ENCODE measurements around the gene RNFT2. TPM values are rescaled to one million over a fixed set of nuclear protein-coding genes. Genes with fewer than 3 reads are reported as not detected.
"Not testable (repeated sequence)": the region's sequence is repeated elsewhere in the genome, so short reads cannot be mapped to it uniquely, and the experiment has no call there.

RNFT2 gene
- total RNA-seq, 1 experiment from 2014 or later: 34.9 TPM

DNA sequence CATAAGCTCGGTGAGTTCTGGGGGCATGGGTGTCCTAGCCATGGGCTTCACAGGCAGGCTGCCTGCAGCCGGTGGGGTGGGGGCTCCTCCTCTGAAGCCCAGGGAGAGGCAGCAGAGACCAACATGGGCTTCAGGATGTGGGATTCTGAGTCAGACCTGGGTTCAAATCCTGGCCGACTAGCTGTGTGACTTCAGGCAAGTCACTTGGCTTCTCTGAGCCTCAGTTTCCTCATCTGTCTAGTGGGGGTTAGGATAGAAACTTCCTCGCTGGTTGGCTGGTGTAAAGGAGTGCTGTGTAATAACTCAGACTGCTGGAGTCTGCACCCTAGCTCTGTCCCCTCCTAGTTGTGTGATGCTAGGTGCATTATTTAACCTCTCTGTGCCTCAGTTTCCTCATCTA, 12.2 kb downstream of the RNFT2 start (continued):
- TF ChIP-seq, protein P1, sequence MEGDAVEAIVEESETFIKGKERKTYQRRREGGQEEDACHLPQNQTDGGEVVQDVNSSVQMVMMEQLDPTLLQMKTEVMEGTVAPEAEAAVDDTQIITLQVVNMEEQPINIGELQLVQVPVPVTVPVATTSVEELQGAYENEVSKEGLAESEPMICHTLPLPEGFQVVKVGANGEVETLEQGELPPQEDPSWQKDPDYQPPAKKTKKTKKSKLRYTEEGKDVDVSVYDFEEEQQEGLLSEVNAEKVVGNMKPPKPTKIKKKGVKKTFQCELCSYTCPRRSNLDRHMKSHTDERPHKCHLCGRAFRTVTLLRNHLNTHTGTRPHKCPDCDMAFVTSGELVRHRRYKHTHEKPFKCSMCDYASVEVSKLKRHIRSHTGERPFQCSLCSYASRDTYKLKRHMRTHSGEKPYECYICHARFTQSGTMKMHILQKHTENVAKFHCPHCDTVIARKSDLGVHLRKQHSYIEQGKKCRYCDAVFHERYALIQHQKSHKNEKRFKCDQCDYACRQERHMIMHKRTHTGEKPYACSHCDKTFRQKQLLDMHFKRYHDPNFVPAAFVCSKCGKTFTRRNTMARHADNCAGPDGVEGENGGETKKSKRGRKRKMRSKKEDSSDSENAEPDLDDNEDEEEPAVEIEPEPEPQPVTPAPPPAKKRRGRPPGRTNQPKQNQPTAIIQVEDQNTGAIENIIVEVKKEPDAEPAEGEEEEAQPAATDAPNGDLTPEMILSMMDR (IDR thresholded peaks at IDR 0.05 in 2 of 3, conservative IDR thresholded peaks at IDR 0.05 in 1 of 3; ENCODE audit: borderline replicate concordance in 1 of 3, insufficient read depth in 1 of 3, low read depth in 2 of 3, low read length in 2 of 3): no peak
- TF ChIP-seq EZH2phosphoT487 (IDR thresholded peaks at IDR 0.05; ENCODE audit: borderline replicate concordance): no peak

DNA sequence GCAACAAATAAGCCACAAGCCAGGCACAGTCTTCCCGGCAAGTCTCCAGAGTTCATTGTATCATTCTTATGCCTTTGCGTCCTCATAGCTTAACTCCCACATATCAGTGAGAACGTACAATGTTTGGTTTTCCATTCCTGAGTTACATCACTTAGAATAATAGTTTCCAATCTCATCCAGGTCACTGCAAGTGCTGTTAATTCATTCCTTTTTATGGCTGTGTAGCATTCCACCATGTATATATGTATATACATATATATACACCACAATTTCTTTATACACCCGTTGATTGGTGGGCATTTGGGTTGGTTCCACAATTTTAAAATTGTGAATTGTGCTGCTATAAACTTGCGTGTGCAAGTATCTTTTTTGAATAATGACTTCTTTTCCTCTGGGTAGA, 16.0 kb downstream of the RNFT2 start:
- BruUV-seq (replicated peaks); H3K4me1 ChIP-seq (ENCODE audit: control insufficient read depth in 1 of 2, insufficient read depth in 2 of 2, low read length in 2 of 2); H3K9ac ChIP-seq (ENCODE audit: low read length); H3K79me2 ChIP-seq (ENCODE audit: insufficient read depth, low read length); H4K20me1 ChIP-seq (ENCODE audit: insufficient read depth); H3K27ac ChIP-seq (ENCODE audit: low read depth, low read length); H2AFZ ChIP-seq (ENCODE audit: low read depth, low read length, poor library complexity, severe bottlenecking); DNase-seq (ENCODE audit: low read depth, low spot score); CTCF ChIA-PET; H3K36me3 ChIP-seq (ENCODE audit: control insufficient read depth in 1 of 2, insufficient read depth in 2 of 2, low read length in 2 of 2); intact Hi-C loops (cut with micrococcal nuclease); H3K4me2 ChIP-seq (ENCODE audit: low read length); RAD21 ChIA-PET (ENCODE audit: low non-redundant PET in 1 of 2, low total read pairs in 2 of 2, uncharacterized antibody in 2 of 2, unreplicated experiment in 2 of 2); H3K9me3 ChIP-seq (ENCODE audit: control insufficient read depth in 1 of 2, insufficient read depth in 1 of 2, low read depth in 1 of 2, low read length in 2 of 2); POLR2A ChIA-PET; H3K27me3 ChIP-seq (ENCODE audit: insufficient read depth, low read length); H3K4me3 ChIP-seq (replicated peaks in 1 of 2; ENCODE audit: low read depth in 1 of 2, low read length in 2 of 2); H3K9me2 ChIP-seq (ENCODE audit: insufficient read depth); ATAC-seq: not testable (repeated sequence)

GRCh38 chr12:116754783-116755182, 16.7 kb downstream of the RNFT2 start:
- H3K4me2 ChIP-seq (ENCODE audit: low read length); H3K36me3 ChIP-seq (ENCODE audit: control insufficient read depth in 1 of 2, insufficient read depth in 2 of 2, low read length in 2 of 2); H2AFZ ChIP-seq (ENCODE audit: low read depth, low read length, poor library complexity, severe bottlenecking); H3K4me1 ChIP-seq (ENCODE audit: control insufficient read depth in 1 of 2, insufficient read depth in 2 of 2, low read length in 2 of 2); H3K27me3 ChIP-seq (ENCODE audit: insufficient read depth, low read length); CTCF ChIA-PET; H3K79me2 ChIP-seq (ENCODE audit: insufficient read depth, low read length); H3K9me2 ChIP-seq (ENCODE audit: insufficient read depth); H3K9ac ChIP-seq (ENCODE audit: low read length); DNase-seq (ENCODE audit: low read depth, low spot score); H3K9me3 ChIP-seq (ENCODE audit: control insufficient read depth in 1 of 2, insufficient read depth in 1 of 2, low read depth in 1 of 2, low read length in 2 of 2); H4K20me1 ChIP-seq (ENCODE audit: insufficient read depth); intact Hi-C loops (cut with micrococcal nuclease); H3K27ac ChIP-seq (ENCODE audit: low read depth, low read length); H3K4me3 ChIP-seq (replicated peaks in 1 of 2; ENCODE audit: low read depth in 1 of 2, low read length in 2 of 2); BruUV-seq (replicated peaks); RAD21 ChIA-PET (ENCODE audit: low non-redundant PET in 1 of 2, low total read pairs in 2 of 2, uncharacterized antibody in 2 of 2, unreplicated experiment in 2 of 2); POLR2A ChIA-PET; ATAC-seq: not testable (repeated sequence)

All from HCT116 (cell line).